IMR-90 (cell line): ENCODE results near the gene TUBA8. TPM values are rescaled to one million over a fixed set of nuclear protein-coding genes. Genes with fewer than 3 reads are reported as not detected.
"Not testable (repeated sequence)": the region's sequence is repeated elsewhere in the genome, so short reads cannot be mapped to it uniquely, and the experiment has no call there.

ENCODE experiments used
- ATAC-seq: fragments of 200-7000 bp; cut with Tn5 transposase; 2 replicates; pipeline ENCODE4 v1.9.1; 2020; ENCODE audit warnings: low read depth, mild to moderate bottlenecking, moderate library complexity
- BruUV-seq: library from RNA; stranded (reverse); fragments of 400-500 nt; replicated peaks from 2 replicates; lab custom pipeline; 2021; lab: Mats Ljungman, UMichigan
- CTCF ChIA-PET: fragments of 300-600 bp; formaldehyde crosslinking; extraction: SDS; loops from one replicate; lab custom pipeline; 2021; ENCODE audit warnings: antibody characterized with exemption; lab: Yijun Ruan, JAX
- POLR2A ChIA-PET: fragments of 300-600 bp; sonication (Branson Sonifier 250); formaldehyde crosslinking; loops from one replicate; lab custom pipeline; 2022; ENCODE audit warnings: antibody characterized with exemption; ENCODE audit not compliant: unreplicated experiment; lab: Charles Lee
- DNase-seq: peaks from one replicate; pipeline ENCODE4 v3.0.0; 2013
- H2AFZ ChIP-seq: replicated peaks from 2 replicates; pipeline ENCODE3; 2013; ENCODE audit warnings: low read length, mild to moderate bottlenecking; ENCODE audit not compliant: poor library complexity
- H2AK5ac ChIP-seq: 2 replicates; pipeline ENCODE4 v1.6.1; 2013; ENCODE audit warnings: low read depth, low read length, inconsistent platforms
- H2AK9ac ChIP-seq: replicated peaks from 2 replicates; pipeline ENCODE3; 2013; ENCODE audit warnings: mild to moderate bottlenecking, low read depth, low read length, moderate library complexity; ENCODE audit not compliant: poor library complexity
- H2BK120ac ChIP-seq: 2 replicates; pipeline ENCODE4 v1.6.1; 2013; ENCODE audit warnings: low read depth, low read length, inconsistent platforms
- H2BK15ac ChIP-seq: 3 replicates; pipeline ENCODE4 v1.6.1; 2013; ENCODE audit warnings: low read depth, low read length, inconsistent platforms
- H2BK20ac ChIP-seq: 2 replicates; pipeline ENCODE4 v1.6.1; 2013; ENCODE audit warnings: low read depth, mild to moderate bottlenecking, inconsistent platforms, low read length, moderate library complexity
- H2BK5ac ChIP-seq: 2 replicates; pipeline ENCODE4 v1.6.1; 2013; ENCODE audit warnings: mild to moderate bottlenecking, low read depth, low read length, inconsistent platforms; ENCODE audit not compliant: poor library complexity, severe bottlenecking
- H3K14ac ChIP-seq: replicated peaks from 2 replicates; pipeline ENCODE4 v1.6.1; 2013; ENCODE audit warnings: low read depth, low read length, inconsistent platforms
- H3K18ac ChIP-seq: 2 replicates; pipeline ENCODE4 v1.6.1; 2013; ENCODE audit warnings: low read depth, low read length, control low read depth
- H3K23ac ChIP-seq: 2 replicates; pipeline ENCODE4 v1.6.1; 2013; ENCODE audit warnings: low read depth, low read length, inconsistent platforms
- H3K27ac ChIP-seq: 2 replicates; pipeline ENCODE4 v1.5.1; 2013; ENCODE audit warnings: mild to moderate bottlenecking, control low read depth, low read length; ENCODE audit not compliant: insufficient read depth
- H3K27me3 ChIP-seq: 2 replicates; pipeline ENCODE4 v1.6.1; 2013; ENCODE audit warnings: low read length; ENCODE audit not compliant: control insufficient read depth, insufficient read depth
- H3K36me3 ChIP-seq: 2 replicates; pipeline ENCODE4 v1.6.1; 2013; ENCODE audit warnings: low read length, mixed read lengths; ENCODE audit not compliant: control insufficient read depth, insufficient read depth
- H3K4ac ChIP-seq: 2 replicates; pipeline ENCODE4 v1.6.1; 2013; ENCODE audit warnings: low read depth, low read length, inconsistent platforms
- H3K4me1 ChIP-seq: 2 replicates; pipeline ENCODE4 v1.6.1; 2013; ENCODE audit warnings: low read length, mixed read lengths; ENCODE audit not compliant: control insufficient read depth, insufficient read depth
- H3K4me2 ChIP-seq: 2 replicates; pipeline ENCODE4 v1.6.1; 2013; ENCODE audit warnings: low read depth, mild to moderate bottlenecking, control low read depth, low read length, moderate library complexity
- H3K4me3 ChIP-seq: 2 replicates; pipeline ENCODE4 v1.5.1; 2013; ENCODE audit warnings: low read depth, mild to moderate bottlenecking, control low read depth, low read length, moderate library complexity; ENCODE audit not compliant: insufficient read depth
- H3K56ac ChIP-seq: 2 replicates; pipeline ENCODE4 v1.6.1; 2013; ENCODE audit warnings: low read length, inconsistent platforms; ENCODE audit not compliant: insufficient read depth; ENCODE audit errors: extremely low read depth
- H3K79me1 ChIP-seq, 2 experiments: 2 replicates each; pipeline ENCODE4 v1.6.1; 2013; ENCODE audit warnings: low read length in 2 of 2, inconsistent platforms in 1 of 2, low read depth in 1 of 2
- H3K9ac ChIP-seq: 2 replicates; pipeline ENCODE4 v1.6.1; 2013; ENCODE audit warnings: low read depth, low read length, control low read depth
- H3K9me1 ChIP-seq: 2 replicates; pipeline ENCODE4 v1.6.1; 2013; ENCODE audit warnings: low read length, inconsistent platforms; ENCODE audit not compliant: insufficient read depth
- H3K9me3 ChIP-seq: 2 replicates; pipeline ENCODE4 v1.6.1; 2013; ENCODE audit warnings: low read length; ENCODE audit not compliant: control insufficient read depth, insufficient read depth
- H4K20me1 ChIP-seq: 2 replicates; pipeline ENCODE4 v1.6.1; 2013; ENCODE audit warnings: low read length, inconsistent platforms; ENCODE audit not compliant: insufficient read depth
- H4K5ac ChIP-seq: 2 replicates; pipeline ENCODE4 v1.6.1; 2013; ENCODE audit warnings: mild to moderate bottlenecking, low read depth, low read length, control low read depth
- H4K8ac ChIP-seq, 2 experiments: 2 replicates each; pipeline ENCODE4 v1.6.1; 2013; ENCODE audit warnings: low read depth in 2 of 2, low read length in 2 of 2, control low read depth in 1 of 2, inconsistent platforms in 1 of 2
- H4K91ac ChIP-seq: 2 replicates; pipeline ENCODE4 v1.6.1; 2013; ENCODE audit warnings: low read depth, low read length, inconsistent platforms; ENCODE audit not compliant: insufficient read depth
- CEBPB ChIP-seq: IDR thresholded peaks from 2 replicates; pipeline ENCODE4 v1.6.1; 2012; ENCODE audit warnings: low read depth, low read length, improper control_type of control experiment
- WGBS, 2 experiments: methylation state at CpG; one replicate each; pipeline versions ENCODE4 v1.1.5 to v1.1.7; 2013; ENCODE audit warnings: missing lambda C conversion rate in 2 of 2; ENCODE audit not compliant: insufficient read length in 1 of 2; ENCODE audit errors: extremely low coverage in 2 of 2; 5-methylcytosine and 5-hydroxymethylcytosine counted together
- dilution Hi-C: fragments of 300-500 bp; cut with HindIII; formaldehyde crosslinking; loops from one replicate; pipeline ENCODE4 v1.14.3; 2018; ENCODE audit warnings: low sequenced_read_pairs; ENCODE audit not compliant: unreplicated experiment
- in situ Hi-C: fragments of 300-500 bp; cut with MboI; formaldehyde crosslinking; loops from 3 replicates; pipeline ENCODE4 v1.14.3; 2019; ENCODE audit warnings: low sequenced_read_pairs, inconsistent platforms, mixed read lengths
- intact Hi-C: fragments of 100-400 bp; cut with micrococcal nuclease; formaldehyde crosslinking; loops from 2 replicates; pipeline ENCODE4 v1.10.0; 2022
- polyA plus RNA-seq, 3 experiments: library from polyadenylated mRNA; depleted of rRNA; stranded (reverse); fragments of >200 nt; gene quantifications; 2 replicates each; pipeline ENCODE4 v1.2.3, GENCODE V29; 2012; ENCODE audit warnings: low replicate concordance in 1 of 3
- total RNA-seq: library from RNA; depleted of rRNA; stranded (reverse); fragments of >200 nt; gene quantifications from 2 replicates; pipeline ENCODE4 v1.2.3, GENCODE V29; 2012

Gene TUBA8
- total and polyA plus RNA-seq, 2 of the 4 experiments (the other 2 are of a cell fraction): 1.4 to 2.2 TPM

- ATAC-seq (peak; percentile 85), DNase-seq (peak; percentile 70)
- H3K14ac ChIP-seq, POLR2A ChIA-PET, CTCF ChIA-PET, intact Hi-C loops, dilution Hi-C loops, H3K79me1 ChIP-seq, H3K9me1 ChIP-seq, H4K91ac ChIP-seq, H2BK15ac ChIP-seq, H3K9me3 ChIP-seq, H3K27ac ChIP-seq, H3K27me3 ChIP-seq, H4K20me1 ChIP-seq, H3K18ac ChIP-seq, H2AK9ac ChIP-seq, H3K4me2 ChIP-seq, H2BK20ac ChIP-seq, H2AFZ ChIP-seq, H2AK5ac ChIP-seq, H3K9ac ChIP-seq, H3K4me3 ChIP-seq, H3K36me3 ChIP-seq, H3K56ac ChIP-seq, H3K4ac ChIP-seq, BruUV-seq, in situ Hi-C loops: not testable (repeated sequence)
- no CpG with 5 or more reads among the region's 3 CpGs for WGBS, 2 experiments
- H4K8ac ChIP-seq: peak overlapping the region in 1 of 2 experiments; percentile 74; a peak in 3 of 4 replicates
- H2BK120ac ChIP-seq: peak overlapping the region; percentile 100
- H2BK5ac ChIP-seq: peak overlapping the region; percentile 100
- peaks cover 10% of the 10 kb centered on the region for H3K4me1 ChIP-seq
- TF ChIP-seq CEBPB: peak; percentile 83
- H3K23ac ChIP-seq: peak overlapping the region; percentile 82
- peak overlapping the region; percentile 98; the same call in 1 of the 2 replicates for H4K5ac ChIP-seq
Observed at GRCh38 chr22:18172203-18172602, 61.6 kb downstream of the TUBA8 start.

DNA sequence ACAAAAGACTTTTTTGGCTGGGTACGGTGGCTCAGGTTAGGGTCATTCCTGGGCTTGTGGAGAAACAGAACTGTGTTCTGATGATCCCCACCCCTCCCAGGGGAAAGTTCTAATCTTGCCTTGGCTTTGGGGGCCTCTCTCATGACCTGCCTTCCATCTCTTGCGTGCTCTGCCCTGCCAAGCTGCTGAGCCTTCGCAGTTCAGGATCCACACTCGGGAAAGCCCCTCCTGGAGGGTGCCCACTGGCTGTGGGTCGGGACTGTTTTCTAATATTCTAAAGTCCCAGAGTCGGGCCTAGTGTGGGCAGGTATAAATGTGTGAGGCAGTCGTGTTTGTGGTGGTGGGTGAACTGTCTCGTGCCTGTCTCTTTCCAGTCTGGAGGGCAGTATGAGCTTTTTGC is 62.2 kb downstream of the TUBA8 start:
- H3K9ac ChIP-seq: peak overlapping the region; percentile 33
- H3K9me1 ChIP-seq, H3K4me3 ChIP-seq, dilution Hi-C loops, POLR2A ChIA-PET, in situ Hi-C loops, CTCF ChIA-PET, H3K27me3 ChIP-seq, ATAC-seq, BruUV-seq, H3K79me1 ChIP-seq, H2AK9ac ChIP-seq, H3K9me3 ChIP-seq, H3K36me3 ChIP-seq, H4K20me1 ChIP-seq, intact Hi-C loops, DNase-seq: not testable (repeated sequence)
- H2AFZ ChIP-seq: peak overlapping the region; percentile 49
- H2BK5ac ChIP-seq: peak overlapping the region; percentile 100
- WGBS, 2 experiments: 50% methylated on average over 2 of the region's 8 CpGs; no CpG with 5 or more reads in 1 of the 2 experiments
- peak overlapping the region; percentile 98 for H2AK5ac ChIP-seq
- peak overlapping the region; percentile 99 for H3K4ac ChIP-seq
- peak overlapping the region; percentile 78 for H3K56ac ChIP-seq
- peak overlapping the region; percentile 92 to 95 for H4K8ac ChIP-seq
- H3K14ac ChIP-seq: peak overlapping the region; percentile 98
- peak overlapping the region; percentile 98 for H4K91ac ChIP-seq
- peak overlapping the region; percentile 100 for H3K27ac ChIP-seq
- H4K5ac ChIP-seq: peak overlapping the region; percentile 100
- peak overlapping the region; percentile 94 for H3K23ac ChIP-seq
- H2BK20ac ChIP-seq: peak overlapping the region; percentile 98
- peak overlapping the region; percentile 96; the same call in 2 of the 3 replicates for H2BK15ac ChIP-seq
- peak overlapping the region; percentile 100 for H3K18ac ChIP-seq
- peak overlapping the region; percentile 100 for H2BK120ac ChIP-seq
- peak overlapping the region; percentile 87 for H3K4me2 ChIP-seq
- peaks cover 10% of the 10 kb centered on the region for H3K4me1 ChIP-seq
